CD4-positive, alpha-beta T cell treated with Interferon gamma for 1 hour (primary cell): ENCODE data around the gene ATP6V0C.
A peak's percentile ranks its signal among the peaks of the same experiment; 100 is the strongest.
"Not testable (repeated sequence)": the region's sequence is repeated elsewhere in the genome, so short reads cannot be mapped to it uniquely, and the experiment has no call there.

ENCODE experiments used
- DNase-seq: peaks from one replicate; pipeline ENCODE4 v3.0.0-alpha.2; 2020

ATP6V0C gene

DNA sequence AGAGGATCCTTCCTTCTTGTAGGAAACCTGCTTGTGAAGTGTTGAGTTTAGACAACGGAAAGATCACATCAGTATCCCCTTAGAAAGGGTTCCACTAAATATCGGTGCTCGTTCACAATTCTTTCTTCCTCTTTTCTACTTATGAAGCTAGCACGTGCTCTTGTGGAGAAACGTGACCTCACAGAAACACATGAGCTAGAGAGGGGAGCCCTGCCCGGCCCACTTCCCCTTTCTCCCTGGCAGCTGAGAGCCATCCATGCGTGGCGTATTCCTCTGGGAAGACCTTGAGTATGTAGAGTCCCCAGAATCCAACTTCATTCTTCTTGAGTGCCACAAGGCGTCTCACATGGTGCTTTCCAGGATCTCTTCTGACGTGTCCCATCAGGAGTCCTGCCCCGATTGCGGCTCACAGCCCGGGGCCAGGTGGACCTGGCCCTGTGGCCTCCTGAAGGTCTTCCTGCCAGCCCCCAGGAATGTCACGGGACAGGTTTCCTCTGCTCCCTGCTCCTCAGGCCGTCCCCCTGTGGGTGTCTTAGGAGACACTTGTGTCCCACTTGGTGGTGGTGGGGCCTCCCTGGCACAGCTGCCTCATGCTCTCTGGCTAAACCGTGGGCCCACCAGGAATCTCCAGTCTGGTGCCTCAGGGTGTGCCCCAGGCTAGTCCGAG lies 46.5 kb downstream of the ATP6V0C start:
- DNase-seq, result peak; percentile 35

- DNase-seq, result peak; percentile 75
Measured at GRCh38 chr16:2560798-2561133, 47.0 kb downstream of the ATP6V0C start.

DNA sequence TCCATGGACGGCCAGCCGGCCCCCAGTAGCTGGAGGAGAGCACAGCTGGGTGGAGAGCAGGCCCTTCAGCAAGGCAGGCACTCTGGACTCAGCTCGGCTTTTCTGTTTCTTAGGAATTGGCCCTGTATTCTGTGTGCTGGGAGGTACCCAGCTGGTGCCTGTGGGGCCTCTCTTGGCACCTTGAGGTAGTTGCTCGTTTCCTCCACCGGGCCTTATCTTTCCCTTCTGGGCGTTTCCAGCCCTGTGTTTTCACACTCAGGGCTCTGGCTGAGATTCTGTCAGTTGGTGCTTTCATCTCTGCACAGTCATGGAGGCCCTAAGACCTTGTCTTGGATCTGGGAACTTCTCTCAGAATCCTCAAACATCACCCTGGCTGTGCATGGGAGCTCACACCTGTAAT lies 53.8 kb downstream of the ATP6V0C start:
- not testable (repeated sequence) for DNase-seq

- not testable (repeated sequence) for DNase-seq
Measured at GRCh38 chr16:2568573-2568972, 54.8 kb downstream of the ATP6V0C start.
